Neuron (in vitro differentiated cells): ENCODE measurements around the gene TMEM44.
"Not testable (repeated sequence)": the region's sequence is repeated elsewhere in the genome, so short reads cannot be mapped to it uniquely, and the experiment has no call there.

Source experiments
- H2AFZ ChIP-seq: one replicate; pipeline ENCODE4 v1.6.1; 2013; ENCODE audit warnings: low read depth, mild to moderate bottlenecking, inconsistent platforms, low read length, moderate library complexity
- H3K27me3 ChIP-seq: one replicate; pipeline ENCODE4 v1.6.1; 2013; ENCODE audit warnings: low read length; ENCODE audit not compliant: insufficient read depth
- H3K36me3 ChIP-seq: one replicate; pipeline ENCODE4 v1.6.1; 2013; ENCODE audit warnings: low read length; ENCODE audit not compliant: insufficient read depth
- H3K4me1 ChIP-seq: one replicate; pipeline ENCODE4 v1.6.1; 2013; ENCODE audit warnings: low read length; ENCODE audit not compliant: insufficient read depth
- H3K4me3 ChIP-seq: 2 replicates; pipeline ENCODE4 v1.5.1; 2013; ENCODE audit warnings: mild to moderate bottlenecking, low read length, moderate library complexity
- H3K9me3 ChIP-seq: one replicate; pipeline ENCODE4 v1.6.1; 2013; ENCODE audit warnings: low read length

TMEM44 gene

DNA sequence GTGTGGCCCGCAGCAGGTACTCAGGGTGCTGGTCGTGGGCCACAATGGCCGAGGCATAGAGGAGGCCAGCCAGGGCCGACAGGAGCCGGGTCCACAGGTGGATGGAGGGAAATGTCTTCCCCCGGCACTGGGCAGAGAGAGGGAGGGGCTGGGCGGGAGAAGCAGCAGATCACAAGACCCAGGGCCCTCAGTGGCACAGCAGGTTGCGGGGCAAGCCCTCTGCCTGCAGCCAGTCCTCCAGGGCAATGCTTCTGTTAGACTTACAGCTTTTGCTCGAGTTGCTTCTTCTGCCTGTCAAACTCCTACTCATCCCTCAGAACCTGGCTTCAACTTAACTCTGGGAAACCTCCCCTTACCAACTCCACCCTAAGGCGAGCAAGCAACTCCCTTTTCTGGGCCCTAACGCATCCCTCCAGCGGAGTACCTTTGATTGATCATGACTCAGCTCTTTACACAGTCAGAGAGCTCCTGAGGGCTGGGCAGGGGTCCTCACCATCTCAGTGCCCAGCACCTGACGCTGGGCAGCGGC, 16.0 kb downstream of the TMEM44 start:
- peaks cover 8% of the 10 kb centered on the region for H3K36me3 ChIP-seq
- no peaks in the 10 kb centered on the region for H3K27me3 ChIP-seq
- no peak overlapping the region for H2AFZ ChIP-seq
- no peak overlapping the region for H3K4me3 ChIP-seq
- H3K9me3 ChIP-seq, result no peaks in the 10 kb centered on the region
- no peaks in the 10 kb centered on the region for H3K4me1 ChIP-seq

DNA sequence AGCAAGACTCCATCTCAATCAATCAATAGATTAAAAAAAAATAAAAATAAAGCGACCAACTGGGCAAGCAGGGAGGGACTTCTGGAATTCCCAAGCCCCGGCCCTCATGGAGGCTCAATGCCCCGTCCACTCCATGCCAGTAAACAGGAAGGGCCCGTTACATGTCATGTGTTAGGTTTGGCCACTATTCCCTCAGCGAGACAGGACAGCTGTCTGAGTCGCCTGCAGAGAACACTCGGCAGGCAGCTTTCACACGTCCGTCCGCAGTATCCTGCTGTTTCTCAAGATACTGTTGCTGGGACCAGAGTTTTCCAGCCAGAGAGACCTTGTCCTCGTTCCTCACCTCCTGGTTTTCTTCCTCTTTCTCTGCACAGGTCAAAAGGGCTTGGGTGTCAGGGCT, 18.0 kb downstream of the TMEM44 start:
- Histone ChIP-seq H3K4me1 (no peaks in the 10 kb centered on the region), H3K4me3 (no peak overlapping the region), H3K27me3 (no peaks in the 10 kb centered on the region), H3K36me3 (peaks cover 8% of the 10 kb centered on the region), H2AFZ (no peak overlapping the region), H3K9me3 (no peaks in the 10 kb centered on the region)

DNA sequence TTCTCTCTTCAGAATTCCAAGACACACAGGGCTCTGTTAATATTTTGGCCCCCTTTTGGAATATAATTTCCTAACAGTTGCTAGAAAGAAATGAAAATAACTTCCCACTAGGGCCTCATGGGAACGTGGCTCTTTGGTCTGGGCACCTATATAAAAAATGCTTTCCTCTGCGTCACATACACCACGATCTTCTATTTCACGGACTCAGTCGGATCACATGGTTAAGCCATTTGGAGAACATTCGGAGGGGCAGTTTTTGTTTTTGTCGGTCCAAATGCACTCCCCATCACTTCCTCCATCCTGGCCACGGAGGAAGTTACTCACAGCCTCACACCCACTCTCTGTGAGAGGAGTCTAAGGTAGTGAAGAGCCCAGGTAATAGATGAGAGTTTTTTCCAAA, 21.0 kb downstream of the TMEM44 start:
- no peaks in the 10 kb centered on the region for H3K9me3 ChIP-seq
- no peak overlapping the region for H2AFZ ChIP-seq
- no peaks in the 10 kb centered on the region for H3K27me3 ChIP-seq
- H3K4me3 ChIP-seq, result no peak overlapping the region
- H3K36me3 ChIP-seq, result peaks cover 11% of the 10 kb centered on the region
- H3K4me1 ChIP-seq, result no peaks in the 10 kb centered on the region

DNA sequence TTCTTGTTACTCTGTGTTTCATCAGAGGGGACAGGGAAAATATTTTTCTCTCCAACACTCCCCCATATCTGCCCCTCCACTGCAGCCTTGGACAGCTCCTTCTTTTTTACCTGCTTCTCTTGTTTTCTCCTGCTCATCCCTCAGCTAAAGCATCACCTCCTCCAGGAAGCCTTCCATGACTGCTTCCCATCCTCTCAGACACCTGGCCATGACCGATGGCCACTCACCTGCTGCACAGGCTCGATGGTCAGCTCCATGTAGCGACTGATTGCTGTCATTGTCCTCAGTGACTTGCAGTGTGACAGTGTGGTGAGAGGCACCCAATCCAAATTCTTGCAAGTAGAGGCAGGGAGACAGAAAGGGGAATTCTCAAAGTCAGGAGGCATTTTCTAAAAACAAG, 22.5 kb downstream of the TMEM44 start:
- Histone ChIP-seq H3K4me3 (no peak overlapping the region), H3K4me1 (no peaks in the 10 kb centered on the region)

DNA sequence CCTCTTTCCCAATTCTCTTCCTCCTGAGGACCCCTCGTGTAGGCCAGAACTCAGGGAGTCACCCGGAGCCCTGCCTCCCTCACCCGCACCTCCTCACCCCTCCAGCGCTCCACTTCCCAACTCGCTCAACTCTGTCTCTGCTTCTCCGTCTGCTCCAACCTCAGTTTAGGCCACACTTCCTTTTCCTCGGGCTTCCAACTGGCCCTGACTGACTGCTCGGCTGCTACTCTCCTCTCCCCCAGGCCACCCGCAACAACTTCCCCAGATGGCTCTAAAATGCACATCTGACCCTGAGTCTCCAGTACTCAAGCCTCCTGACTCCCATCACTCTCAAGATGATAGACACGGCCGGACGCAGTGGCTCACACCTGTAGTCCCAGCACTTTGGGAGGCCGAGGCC, 23.6 kb downstream of the TMEM44 start:
- Histone ChIP-seq H3K4me1 (no peaks in the 10 kb centered on the region), H3K4me3 (no peak overlapping the region), H2AFZ (no peak overlapping the region), H3K9me3 (no peaks in the 10 kb centered on the region), H3K36me3 (peaks cover 9% of the 10 kb centered on the region), H3K27me3 (no peaks in the 10 kb centered on the region)

More for the DNA sequence above, 22.5 kb downstream of the TMEM44 start:
- peaks cover 11% of the 10 kb centered on the region for H3K36me3 ChIP-seq
- no peak overlapping the region for H2AFZ ChIP-seq
- H3K27me3 ChIP-seq, result no peaks in the 10 kb centered on the region
- no peaks in the 10 kb centered on the region for H3K9me3 ChIP-seq

DNA sequence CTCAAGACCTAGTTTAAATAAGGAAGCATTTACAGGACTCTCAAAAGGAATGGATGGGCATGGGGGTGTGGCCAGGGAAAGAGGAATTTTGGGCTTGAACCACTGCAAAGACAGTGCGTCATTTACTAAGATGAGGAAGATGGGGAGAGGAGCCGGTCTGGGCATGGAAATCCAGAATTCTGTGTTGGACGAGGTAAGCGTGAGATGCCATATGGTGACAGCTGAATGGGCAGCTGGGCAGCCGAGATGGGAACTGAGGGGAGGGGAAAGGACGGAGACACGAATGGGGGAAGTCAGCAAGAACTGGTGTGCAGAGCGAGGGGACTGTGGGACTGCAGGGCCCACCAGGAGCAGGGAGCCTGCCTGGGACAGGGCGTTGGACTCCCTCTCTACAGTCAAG, 24.2 kb downstream of the TMEM44 start:
- Histone ChIP-seq H3K27me3 (no peaks in the 10 kb centered on the region), H2AFZ (no peak overlapping the region), H3K9me3 (no peaks in the 10 kb centered on the region), H3K4me3 (no peak overlapping the region), H3K4me1 (no peaks in the 10 kb centered on the region), H3K36me3 (peaks cover 10% of the 10 kb centered on the region)

DNA sequence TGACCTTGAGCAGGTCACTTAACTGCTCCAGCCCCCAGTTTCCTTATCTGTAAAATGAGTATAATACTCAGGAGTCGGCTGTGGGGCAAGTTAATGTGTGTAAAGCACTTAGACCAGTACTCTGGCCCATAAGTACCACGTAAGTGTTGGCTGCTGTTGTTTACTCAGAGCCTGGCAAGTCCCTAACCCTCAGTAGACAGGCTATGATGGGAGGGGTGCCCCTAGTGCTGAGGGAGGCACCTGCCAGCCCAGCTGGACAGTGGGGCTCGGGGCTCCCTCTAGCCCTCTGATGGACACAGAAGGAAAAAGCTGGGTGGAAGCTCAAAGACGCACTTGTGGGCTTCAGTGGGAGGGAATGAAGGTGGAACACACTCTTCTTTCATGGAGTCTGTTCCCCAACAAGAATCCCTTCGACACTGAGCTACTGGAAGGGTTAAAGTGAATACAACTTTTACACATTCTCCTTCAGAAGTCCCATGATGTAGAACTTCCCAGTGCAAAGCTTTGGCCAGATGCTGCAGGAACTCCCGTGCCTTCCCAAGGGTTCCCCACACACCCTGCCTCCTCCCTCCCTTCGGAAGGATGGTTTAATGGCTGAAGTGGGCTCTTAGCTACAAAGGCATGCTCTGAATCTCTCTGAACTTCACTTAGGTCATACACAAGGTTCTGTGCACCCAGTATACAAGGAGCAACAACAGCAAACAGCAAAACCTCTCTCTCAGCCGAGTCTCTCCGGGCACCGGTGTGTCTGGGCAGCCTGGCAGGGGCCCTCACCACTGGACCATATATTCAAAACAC, 25.4 kb downstream of the TMEM44 start:
- H2AFZ ChIP-seq, result no peak overlapping the region
- no peak overlapping the region for H3K4me3 ChIP-seq
- peaks cover 14% of the 10 kb centered on the region for H3K36me3 ChIP-seq
- H3K27me3 ChIP-seq, result no peaks in the 10 kb centered on the region
- H3K4me1 ChIP-seq, result no peaks in the 10 kb centered on the region
- no peaks in the 10 kb centered on the region for H3K9me3 ChIP-seq

DNA sequence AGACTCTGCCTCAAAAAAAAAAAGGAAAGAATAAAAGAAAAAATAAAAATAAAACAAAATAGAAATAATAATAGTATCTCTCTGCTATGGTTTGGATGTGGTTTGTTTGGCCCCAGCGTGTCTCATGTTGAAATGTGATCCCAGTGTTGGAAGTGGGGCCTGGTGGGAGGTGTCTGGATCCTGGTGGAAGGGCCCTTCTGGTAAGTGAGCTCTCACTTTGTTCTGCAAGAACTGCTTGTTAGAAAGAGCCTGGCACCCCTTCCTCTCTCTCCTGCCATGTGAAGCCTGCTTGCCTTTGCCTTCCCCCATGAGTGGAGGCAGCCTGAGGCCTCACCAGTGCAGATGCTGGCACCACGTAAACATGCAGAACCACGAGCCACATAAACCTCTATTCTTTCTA, 26.3 kb downstream of the TMEM44 start:
- Histone ChIP-seq H2AFZ (no peak overlapping the region), H3K27me3 (no peaks in the 10 kb centered on the region), H3K9me3 (no peaks in the 10 kb centered on the region), H3K4me1 (no peaks in the 10 kb centered on the region), H3K4me3 (no peak overlapping the region), H3K36me3 (peaks cover 15% of the 10 kb centered on the region)

DNA sequence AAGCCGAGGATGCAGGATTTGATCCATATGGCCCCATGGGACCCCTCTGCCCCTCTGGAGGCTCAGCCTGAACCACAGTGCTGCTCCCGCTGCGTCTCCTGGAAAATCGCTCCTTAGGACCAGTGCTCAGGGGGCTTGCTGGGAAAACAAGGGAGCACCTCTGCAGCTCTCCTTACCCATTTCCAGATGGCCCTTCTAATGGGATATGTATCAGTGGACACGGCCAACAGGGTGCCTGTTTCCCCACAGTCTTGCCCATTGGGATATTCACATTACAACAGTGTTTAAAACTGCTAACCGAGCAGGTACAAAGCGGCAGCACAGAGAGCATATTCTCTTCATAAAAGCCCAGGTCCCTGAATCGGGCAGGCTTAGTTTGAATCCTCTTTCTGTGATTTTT, 27.1 kb downstream of the TMEM44 start:
- Histone ChIP-seq H3K9me3 (no peaks in the 10 kb centered on the region), H3K4me3 (no peak overlapping the region), H3K4me1 (no peaks in the 10 kb centered on the region), H3K36me3 (peaks cover 19% of the 10 kb centered on the region), H2AFZ (no peak overlapping the region), H3K27me3 (no peaks in the 10 kb centered on the region)

DNA sequence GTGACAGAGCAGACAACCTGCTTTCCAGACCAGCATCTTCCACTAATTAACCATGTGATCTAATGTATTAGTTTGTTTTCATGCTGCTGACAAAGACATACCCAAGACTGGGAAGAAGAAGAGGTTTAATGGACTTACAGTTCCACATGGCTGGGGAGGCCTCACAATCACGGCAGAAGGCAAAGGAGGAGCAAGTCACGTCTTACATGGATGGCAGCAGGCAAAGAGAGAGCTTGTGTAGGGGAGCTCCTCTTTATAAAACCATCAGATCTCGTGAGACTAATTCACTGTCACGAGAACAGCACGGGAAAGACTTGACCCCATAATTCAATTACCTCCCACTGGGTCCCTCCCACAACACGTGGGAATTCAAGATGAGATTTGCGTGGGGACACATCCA, 27.9 kb downstream of the TMEM44 start:
- not testable (repeated sequence) for H3K27me3 ChIP-seq, H3K9me3 ChIP-seq, H2AFZ ChIP-seq, H3K4me3 ChIP-seq, H3K4me1 ChIP-seq
- H3K36me3 ChIP-seq, result peaks cover 19% of the 10 kb centered on the region

DNA sequence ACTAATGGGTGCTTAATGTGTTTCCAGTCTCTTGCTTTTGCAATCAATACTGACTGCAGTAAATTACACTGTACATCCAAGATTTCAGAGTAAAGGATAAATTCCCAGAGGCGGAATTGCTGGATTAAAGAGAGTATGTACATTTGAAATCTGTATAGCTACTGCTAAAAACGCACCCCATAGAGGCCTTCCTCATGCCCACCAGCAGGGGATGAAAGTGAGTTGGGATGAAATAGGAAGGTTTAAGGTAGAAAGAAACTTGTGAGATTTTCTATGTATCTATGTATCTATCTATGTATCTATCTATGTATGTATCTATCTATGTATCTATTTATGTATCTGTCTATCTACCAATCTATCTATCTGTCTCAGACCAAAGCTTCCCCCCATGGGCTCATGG, 28.4 kb downstream of the TMEM44 start:
- Histone ChIP-seq H3K9me3 (no peaks in the 10 kb centered on the region), H3K4me1 (no peaks in the 10 kb centered on the region), H3K27me3 (no peaks in the 10 kb centered on the region), H2AFZ (no peak overlapping the region), H3K36me3 (peaks cover 19% of the 10 kb centered on the region), H3K4me3 (no peak overlapping the region)

DNA sequence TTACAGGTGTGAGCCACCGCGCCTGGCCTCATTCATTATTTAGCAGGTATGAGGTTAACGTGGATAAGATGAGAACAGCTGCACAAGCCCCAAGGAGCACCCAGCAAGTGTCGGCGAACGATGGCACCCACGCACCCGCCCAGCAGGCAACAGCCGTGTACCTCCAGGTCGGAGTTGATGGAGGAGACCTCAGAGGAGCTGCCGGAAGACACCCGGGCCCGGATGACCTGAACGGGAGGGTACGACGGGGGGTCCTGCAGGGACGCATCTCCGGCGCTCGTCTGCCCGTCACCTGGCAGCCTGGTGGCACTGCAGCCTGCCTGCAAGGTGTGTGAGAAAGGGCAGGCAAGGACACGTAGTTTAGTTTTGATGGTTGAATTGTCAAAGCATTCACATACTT, 29.1 kb downstream of the TMEM44 start:
- H3K36me3 ChIP-seq, result peaks cover 20% of the 10 kb centered on the region
- H3K4me1 ChIP-seq, result no peaks in the 10 kb centered on the region
- H3K27me3 ChIP-seq, result no peaks in the 10 kb centered on the region
- no peak overlapping the region for H3K4me3 ChIP-seq
- no peak overlapping the region for H2AFZ ChIP-seq
- no peaks in the 10 kb centered on the region for H3K9me3 ChIP-seq

DNA sequence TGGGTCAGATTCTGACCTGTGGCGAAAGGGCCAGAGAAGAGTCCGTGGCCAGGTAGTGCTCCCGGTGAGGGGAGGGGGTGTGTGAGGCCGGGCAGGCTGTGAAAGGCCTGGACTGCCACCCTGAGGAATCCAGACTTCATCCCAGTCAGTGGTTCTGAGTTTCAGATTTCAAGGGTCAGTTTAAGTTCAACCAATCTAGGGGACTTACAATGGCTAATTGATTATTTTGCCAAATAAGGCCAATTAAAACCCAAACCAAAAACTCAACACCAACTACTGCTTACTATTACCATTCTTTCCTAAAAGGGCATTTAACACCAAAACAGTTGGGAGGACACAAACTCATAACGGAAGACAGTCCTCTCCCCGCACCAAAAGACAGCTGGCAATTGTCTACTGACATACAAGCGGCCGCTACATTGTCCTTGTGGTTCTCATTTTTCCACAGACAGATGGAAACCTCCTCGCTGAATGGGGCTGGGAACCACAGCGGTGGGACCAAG, 30.5 kb downstream of the TMEM44 start:
- Histone ChIP-seq H3K27me3 (no peaks in the 10 kb centered on the region), H3K36me3 (peaks cover 18% of the 10 kb centered on the region)

More for the DNA sequence above, 30.5 kb downstream of the TMEM44 start:
- H3K9me3 ChIP-seq, result no peaks in the 10 kb centered on the region
- H2AFZ ChIP-seq, result no peak overlapping the region
- no peaks in the 10 kb centered on the region for H3K4me1 ChIP-seq
- H3K4me3 ChIP-seq, result no peak overlapping the region
